ENCODE data around the gene CEPT1. TPM values are rescaled to one million over a fixed set of nuclear protein-coding genes. Genes with fewer than 3 reads are reported as not detected.

The CEPT1 gene
- total and polyA plus RNA-seq, 2 of the 13 experiments (the other 11 are each of a cell fraction or from before 2014, with no cell fraction given), result 35.7 to 48.2 TPM

DNA sequence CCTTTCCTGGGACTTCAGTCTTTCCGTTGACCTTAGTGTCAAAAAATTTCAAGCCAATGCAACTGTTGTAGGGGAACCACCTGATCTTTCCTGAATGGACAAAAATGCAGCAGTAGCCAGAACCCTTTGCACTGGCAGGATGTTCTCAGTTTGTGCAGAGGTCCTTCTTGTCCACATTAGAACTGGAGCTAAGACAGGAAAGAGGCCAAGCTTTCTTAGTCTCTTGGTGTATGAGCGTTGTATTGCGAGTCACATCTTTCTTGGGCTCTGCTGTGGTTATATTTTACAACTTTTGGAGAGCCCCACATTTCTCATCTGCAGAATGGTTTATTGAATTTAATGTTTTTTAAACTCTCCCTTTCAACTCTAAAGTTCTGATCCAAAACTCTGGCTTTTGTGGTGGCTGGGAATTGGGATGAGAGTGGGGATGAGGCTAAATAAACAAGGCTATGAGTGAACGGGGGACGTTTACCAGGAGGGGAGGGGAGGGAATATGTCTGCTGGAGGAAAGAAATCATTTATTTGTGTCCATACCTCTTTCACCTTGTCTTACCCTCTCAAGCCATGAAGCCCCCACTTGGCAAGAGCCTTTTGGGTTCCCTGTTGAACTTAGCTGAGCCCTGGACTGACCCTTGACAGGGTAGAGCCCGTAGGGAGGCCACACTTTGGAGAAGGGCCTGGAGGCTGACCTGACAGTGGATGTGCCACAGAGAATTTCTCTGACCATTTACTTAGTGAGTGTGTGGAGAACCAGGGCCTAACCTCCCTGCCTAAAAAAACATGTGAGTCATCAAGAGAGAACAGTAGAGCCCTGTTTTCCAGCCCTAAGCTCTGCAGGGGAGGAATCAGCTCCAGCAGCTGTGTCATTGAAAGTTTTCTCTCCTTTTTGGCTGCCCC, 88.1 kb downstream of the CEPT1 start (continued):
- peak; percentile 92 for TF ChIP-seq ZNF770 (CRISPR knock-in tag; IDR thresholded peaks at IDR 0.05)
- peak; percentile 75 for TF ChIP-seq ZNF644 (CRISPR knock-in tag; IDR thresholded peaks at IDR 0.05; ENCODE audit: low read depth)
- no peak for TF ChIP-seq SUZ12 (IDR thresholded peaks at IDR 0.05; ENCODE audit: low read depth, low read length)
- peak; percentile 48; the same call in 1 of the 2 replicates for TF ChIP-seq ZGPAT (CRISPR knock-in tag; IDR thresholded peaks at IDR 0.05)
- peak; percentile 60; the same call in 1 of the 2 replicates for TF ChIP-seq MEF2D (CRISPR knock-in tag; IDR thresholded peaks at IDR 0.05)
- no peak for TF ChIP-seq ZNF652 (CRISPR knock-in tag; IDR thresholded peaks at IDR 0.05; ENCODE audit: borderline replicate concordance, low read depth)
- TF ChIP-seq PATZ1 (CRISPR knock-in tag; IDR thresholded peaks at IDR 0.05), result peak; percentile 17; the same call in 1 of the 2 replicates
- TF ChIP-seq CREM (IDR thresholded peaks at IDR 0.05), result peak; percentile 46; the same call in 1 of the 2 replicates
- no peak for TF ChIP-seq CREM (CRISPR knock-in tag; IDR thresholded peaks at IDR 0.05)
- TF ChIP-seq SP5 (CRISPR knock-in tag; IDR thresholded peaks at IDR 0.05; ENCODE audit: borderline replicate concordance, low read depth), result 0 out of 2 replicates have a peak, but pooled peaks have one; percentile 27
- TF ChIP-seq POLR2G (IDR thresholded peaks at IDR 0.05; ENCODE audit: low read depth, low read length), result peak; percentile 74
- TF ChIP-seq FOXO1 (CRISPR knock-in tag; IDR thresholded peaks at IDR 0.05), result peak; percentile 72; the same call in 1 of the 2 replicates
- no peak for TF ChIP-seq ZC3H4 (CRISPR knock-in tag; IDR thresholded peaks at IDR 0.05; ENCODE audit: borderline replicate concordance)
- peak; percentile 30 for TF ChIP-seq XRCC5 (optimal IDR thresholded peaks at IDR 0.05; ENCODE audit: low read length)
- peak; percentile 73; the same call in 1 of the 2 replicates for TF ChIP-seq ZNF317 (CRISPR knock-in tag; IDR thresholded peaks at IDR 0.05)
- TF ChIP-seq, protein P1, sequence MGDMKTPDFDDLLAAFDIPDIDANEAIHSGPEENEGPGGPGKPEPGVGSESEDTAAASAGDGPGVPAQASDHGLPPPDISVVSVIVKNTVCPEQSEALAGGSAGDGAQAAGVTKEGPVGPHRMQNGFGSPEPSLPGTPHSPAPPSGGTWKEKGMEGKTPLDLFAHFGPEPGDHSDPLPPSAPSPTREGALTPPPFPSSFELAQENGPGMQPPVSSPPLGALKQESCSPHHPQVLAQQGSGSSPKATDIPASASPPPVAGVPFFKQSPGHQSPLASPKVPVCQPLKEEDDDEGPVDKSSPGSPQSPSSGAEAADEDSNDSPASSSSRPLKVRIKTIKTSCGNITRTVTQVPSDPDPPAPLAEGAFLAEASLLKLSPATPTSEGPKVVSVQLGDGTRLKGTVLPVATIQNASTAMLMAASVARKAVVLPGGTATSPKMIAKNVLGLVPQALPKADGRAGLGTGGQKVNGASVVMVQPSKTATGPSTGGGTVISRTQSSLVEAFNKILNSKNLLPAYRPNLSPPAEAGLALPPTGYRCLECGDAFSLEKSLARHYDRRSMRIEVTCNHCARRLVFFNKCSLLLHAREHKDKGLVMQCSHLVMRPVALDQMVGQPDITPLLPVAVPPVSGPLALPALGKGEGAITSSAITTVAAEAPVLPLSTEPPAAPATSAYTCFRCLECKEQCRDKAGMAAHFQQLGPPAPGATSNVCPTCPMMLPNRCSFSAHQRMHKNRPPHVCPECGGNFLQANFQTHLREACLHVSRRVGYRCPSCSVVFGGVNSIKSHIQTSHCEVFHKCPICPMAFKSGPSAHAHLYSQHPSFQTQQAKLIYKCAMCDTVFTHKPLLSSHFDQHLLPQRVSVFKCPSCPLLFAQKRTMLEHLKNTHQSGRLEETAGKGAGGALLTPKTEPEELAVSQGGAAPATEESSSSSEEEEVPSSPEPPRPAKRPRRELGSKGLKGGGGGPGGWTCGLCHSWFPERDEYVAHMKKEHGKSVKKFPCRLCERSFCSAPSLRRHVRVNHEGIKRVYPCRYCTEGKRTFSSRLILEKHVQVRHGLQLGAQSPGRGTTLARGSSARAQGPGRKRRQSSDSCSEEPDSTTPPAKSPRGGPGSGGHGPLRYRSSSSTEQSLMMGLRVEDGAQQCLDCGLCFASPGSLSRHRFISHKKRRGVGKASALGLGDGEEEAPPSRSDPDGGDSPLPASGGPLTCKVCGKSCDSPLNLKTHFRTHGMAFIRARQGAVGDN (CRISPR knock-in tag; IDR thresholded peaks at IDR 0.05), result peak; percentile 22; the same call in 1 of the 2 replicates
- TF ChIP-seq REXO4 (CRISPR knock-in tag; IDR thresholded peaks at IDR 0.05; ENCODE audit: borderline replicate concordance), result no peak
- 0 out of 2 replicates have a peak, but pooled peaks have one; percentile 48 for TF ChIP-seq ZNF34 (CRISPR knock-in tag; IDR thresholded peaks at IDR 0.05; ENCODE audit: borderline replicate concordance)
- no peak for TF ChIP-seq ZNF564 (CRISPR knock-in tag; IDR thresholded peaks at IDR 0.05)
- peak; percentile 59 for TF ChIP-seq TEAD3 (CRISPR knock-in tag; optimal IDR thresholded peaks at IDR 0.05; ENCODE audit: borderline replicate concordance)

All from HepG2 (cell line).